ENCODE data around the gene PPP6R3. TPM values are rescaled to one million over a fixed set of nuclear protein-coding genes. Genes with fewer than 3 reads are reported as not detected.

The PPP6R3 gene
- total and polyA plus RNA-seq, 2 experiments from 2014 or later: 31.5 to 108 TPM

- H3K4me2 ChIP-seq: no peak overlapping the region
- H4K20me1 ChIP-seq (ENCODE audit: insufficient read depth, poor library complexity, severe bottlenecking): no peaks in the 10 kb centered on the region
- no peak overlapping the region for H2AFZ ChIP-seq
- H3K36me3 ChIP-seq (replicated peaks; ENCODE audit: insufficient read depth, low read depth): no peaks in the 10 kb centered on the region
- 97% methylated on average over 21 of the region's 21 CpGs for WGBS (ENCODE audit: low lambda C conversion rate, missing lambda C conversion rate)
- TF ChIP-seq EZH2phosphoT487 (IDR thresholded peaks at IDR 0.05; ENCODE audit: low read depth, severe bottlenecking, unreplicated experiment) (no peak), EZH2 (IDR thresholded peaks at IDR 0.05; ENCODE audit: borderline replicate concordance) (no peak), CTCF (IDR thresholded peaks at IDR 0.05; ENCODE audit: poor library complexity) (no peak)
- no peak for DNase-seq (ENCODE audit: low spot score)
- H3K27me3 ChIP-seq: no peaks in the 10 kb centered on the region
- no peak overlapping the region for H3K4me3 ChIP-seq
- no peaks in the 10 kb centered on the region for H3K4me1 ChIP-seq (ENCODE audit: insufficient read depth)
- H3K9me3 ChIP-seq (ENCODE audit: low read depth): no peaks in the 10 kb centered on the region
- no peaks in the 10 kb centered on the region for H3K9me2 ChIP-seq (replicated peaks; ENCODE audit: insufficient read depth)
- peaks cover 4% of the 10 kb centered on the region for H3K79me2 ChIP-seq
- no peak overlapping the region for H3K27ac ChIP-seq
Observed at GRCh38 chr11:68423481-68423880, 37.1 kb upstream of the PPP6R3 start.

GRCh38 chr11:68424101-68424632 is 36.4 kb upstream of the PPP6R3 start:
- peaks cover 4% of the 10 kb centered on the region for H3K79me2 ChIP-seq

GRCh38 chr11:68424981-68425865 is 35.3 kb upstream of the PPP6R3 start:
- H2AFZ ChIP-seq: no peak overlapping the region
- no peaks in the 10 kb centered on the region for H3K27me3 ChIP-seq
- H3K79me2 ChIP-seq: no peaks in the 10 kb centered on the region
- H3K36me3 ChIP-seq (replicated peaks; ENCODE audit: insufficient read depth, low read depth): peaks cover 12% of the 10 kb centered on the region
- no peaks in the 10 kb centered on the region for H3K4me1 ChIP-seq (ENCODE audit: insufficient read depth)
- no peaks in the 10 kb centered on the region for H3K9me2 ChIP-seq (replicated peaks; ENCODE audit: insufficient read depth)
- H3K9me3 ChIP-seq (ENCODE audit: low read depth): peaks cover 3% of the 10 kb centered on the region
- H3K4me3 ChIP-seq: no peak overlapping the region
- no peak overlapping the region for H3K27ac ChIP-seq
- H3K4me2 ChIP-seq: no peak overlapping the region
- H4K20me1 ChIP-seq (ENCODE audit: insufficient read depth, poor library complexity, severe bottlenecking): no peaks in the 10 kb centered on the region
- TF ChIP-seq EZH2phosphoT487 (IDR thresholded peaks at IDR 0.05; ENCODE audit: low read depth, severe bottlenecking, unreplicated experiment): no peak
- TF ChIP-seq CTCF (IDR thresholded peaks at IDR 0.05; ENCODE audit: poor library complexity): no peak
- no peak for TF ChIP-seq EZH2 (IDR thresholded peaks at IDR 0.05; ENCODE audit: borderline replicate concordance)
- DNase-seq (ENCODE audit: low spot score): no peak
- 98% methylated on average over 39 of the region's 40 CpGs for WGBS (ENCODE audit: low lambda C conversion rate, missing lambda C conversion rate)

More at GRCh38 chr11:68424101-68424632, 36.4 kb upstream of the PPP6R3 start:
- Histone ChIP-seq H3K4me2 (no peak overlapping the region), H3K4me3 (no peak overlapping the region), H3K27ac (no peak overlapping the region), H4K20me1 (ENCODE audit: insufficient read depth, poor library complexity, severe bottlenecking) (no peaks in the 10 kb centered on the region), H3K9me3 (ENCODE audit: low read depth) (no peaks in the 10 kb centered on the region), H3K4me1 (ENCODE audit: insufficient read depth) (no peaks in the 10 kb centered on the region), H3K9me2 (replicated peaks; ENCODE audit: insufficient read depth) (no peaks in the 10 kb centered on the region), H2AFZ (no peak overlapping the region), H3K36me3 (replicated peaks; ENCODE audit: insufficient read depth, low read depth) (peaks cover 3% of the 10 kb centered on the region), H3K27me3 (no peaks in the 10 kb centered on the region)
- TF ChIP-seq EZH2 (IDR thresholded peaks at IDR 0.05; ENCODE audit: borderline replicate concordance): no peak
- TF ChIP-seq CTCF (IDR thresholded peaks at IDR 0.05; ENCODE audit: poor library complexity): no peak
- no peak for TF ChIP-seq EZH2phosphoT487 (IDR thresholded peaks at IDR 0.05; ENCODE audit: low read depth, severe bottlenecking, unreplicated experiment)
- over 99% methylated on average over 19 of the region's 19 CpGs for WGBS (ENCODE audit: low lambda C conversion rate, missing lambda C conversion rate)
- DNase-seq (ENCODE audit: low spot score): no peak
